ENCODE data around the gene ITFG2.
"Not testable (repeated sequence)": the region's sequence is repeated elsewhere in the genome, so short reads cannot be mapped to it uniquely, and the experiment has no call there.

Gene ITFG2

DNA sequence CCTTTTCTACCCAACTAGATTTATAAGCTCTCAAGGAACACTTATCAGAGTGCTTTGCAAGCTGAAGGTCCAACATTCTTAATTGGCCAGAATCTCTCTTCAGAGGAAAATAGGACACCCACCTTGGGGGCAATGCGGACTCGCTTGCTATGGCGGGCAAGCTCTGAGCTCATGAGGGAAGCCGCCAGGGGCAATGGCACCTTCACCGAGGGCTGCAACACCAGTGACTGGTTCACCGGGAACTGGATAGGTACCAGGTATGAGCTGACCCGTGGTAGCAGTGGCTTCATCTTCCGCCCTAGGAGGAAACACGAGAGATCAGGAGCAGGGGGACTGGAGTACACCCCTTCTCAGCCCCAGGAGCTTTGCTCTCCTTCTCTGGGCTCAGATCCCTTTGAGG is 51.7 kb downstream of the ITFG2 start:
- no peak for DNase-seq

DNA sequence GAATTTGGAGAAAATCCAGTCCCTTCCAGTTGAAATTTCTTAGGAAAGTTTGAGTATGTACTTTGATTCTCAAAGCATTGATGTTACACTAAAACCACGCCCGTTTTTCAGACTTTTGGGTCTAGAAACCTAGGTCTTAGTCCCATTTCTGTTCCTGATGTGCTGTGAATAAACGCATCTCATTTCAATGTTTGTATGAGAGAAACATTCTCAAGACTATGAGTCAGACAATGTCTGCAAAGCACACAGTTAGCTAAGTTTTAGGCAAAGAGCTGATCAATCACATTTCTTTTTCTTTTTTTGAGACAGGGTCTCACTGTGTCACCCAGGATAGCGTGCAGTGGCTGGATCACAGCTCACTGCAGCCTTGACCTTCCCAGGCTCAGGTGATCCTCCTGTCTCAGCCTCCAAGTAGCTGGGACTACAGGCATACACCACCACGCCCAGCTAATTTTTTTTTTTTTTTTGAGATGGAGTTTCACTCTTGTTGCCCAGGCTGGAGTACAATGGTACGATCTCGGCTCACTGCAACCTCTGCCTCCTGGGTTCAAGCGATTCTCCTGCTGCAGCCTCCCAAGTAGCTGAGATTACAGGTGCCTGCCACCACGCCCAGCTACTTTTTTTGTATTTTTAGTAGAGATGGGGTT is 56.6 kb downstream of the ITFG2 start:
- not testable (repeated sequence) for DNase-seq
